H1 (cell line): ENCODE data around the gene LMBR1. TPM values are rescaled to one million over a fixed set of nuclear protein-coding genes. Genes with fewer than 3 reads are reported as not detected.

ENCODE experiments used
- CEBPB ChIP-seq: IDR thresholded peaks from 2 replicates; pipeline ENCODE4 v1.6.1; 2012; ENCODE audit warnings: low read depth, low read length
- EP300 ChIP-seq, 2 experiments: IDR thresholded peaks; 1 replicate in 1 of 2; 2 replicates in 1 of 2; pipeline ENCODE4 v1.6.1; 2011 to 2012; ENCODE audit warnings: low read depth in 2 of 2, low read length in 2 of 2, mild to moderate bottlenecking in 2 of 2, borderline replicate concordance in 1 of 2, inconsistent platforms in 1 of 2, moderate library complexity in 1 of 2
- GABPA ChIP-seq: IDR thresholded peaks from 2 replicates; pipeline ENCODE4 v1.6.1; 2011; ENCODE audit warnings: mild to moderate bottlenecking, low read length, moderate library complexity, borderline replicate concordance; ENCODE audit not compliant: insufficient read depth
- KDM5A ChIP-seq: fragments of 200-600 bp; IDR thresholded peaks from 2 replicates; pipeline ENCODE4 v1.7.1; 2012; ENCODE audit warnings: mild to moderate bottlenecking, low read length, inconsistent platforms, mixed read lengths
- polyA plus RNA-seq, 7 experiments: library from polyadenylated mRNA; depleted of rRNA in 3 of 7; stranded (reverse) in 5 of 7; unstranded in 2 of 7; fragments of >200 nt in 5 of 7; fragments of 200-250 nt in 2 of 7; gene quantifications; 1 replicate in 5 of 7; 2 replicates in 1 of 7; 4 replicates in 1 of 7; pipeline versions ENCODE4 v1.2.1 to v1.2.3, GENCODE V29; 2011 to 2013; ENCODE audit warnings: missing spikeins in 2 of 7, mixed read lengths in 2 of 7
- total RNA-seq: library from RNA; stranded (reverse); fragmentation: NEBNext Ultra II Directional; extraction: Animal tissue kit (Norgen Biotek cat#: 25700); gene quantifications from 2 replicates; pipeline ENCODE4 v1.2.1, GENCODE V29; 2021

LMBR1 gene
- total and polyA plus RNA-seq, 2 of the 8 experiments (the other 6 are each of a cell fraction or from before 2014, with no cell fraction given): 15.1 to 70.4 TPM

DNA sequence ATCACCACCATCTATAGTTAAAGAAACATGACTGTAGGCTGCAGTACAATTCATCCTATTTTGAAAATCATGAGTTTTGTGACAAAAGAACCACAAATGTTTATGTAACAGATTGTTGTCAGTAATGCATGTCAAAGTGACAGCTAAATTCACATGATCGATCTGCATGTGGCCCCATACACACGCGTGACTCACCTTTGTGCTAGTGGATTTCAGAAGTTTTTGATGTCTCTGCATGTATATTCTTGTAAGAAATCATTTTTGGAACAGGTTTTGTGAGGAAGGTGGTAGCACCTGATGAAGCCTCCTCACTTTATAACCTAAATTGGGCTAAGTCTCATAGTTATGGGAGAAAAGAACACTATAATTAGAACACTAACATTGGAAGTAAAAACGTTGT, 235.3 kb downstream of the LMBR1 start (continued):
- TF ChIP-seq GABPA (no peak), CEBPB (no peak), EP300 (IDR thresholded peaks at IDR 0.05; ENCODE audit: borderline replicate concordance in 1 of 2, low read depth in 2 of 2, low read length in 2 of 2) (no peak), KDM5A (no peak)
